ENCODE data around the gene VSIG10.

The VSIG10 gene

DNA sequence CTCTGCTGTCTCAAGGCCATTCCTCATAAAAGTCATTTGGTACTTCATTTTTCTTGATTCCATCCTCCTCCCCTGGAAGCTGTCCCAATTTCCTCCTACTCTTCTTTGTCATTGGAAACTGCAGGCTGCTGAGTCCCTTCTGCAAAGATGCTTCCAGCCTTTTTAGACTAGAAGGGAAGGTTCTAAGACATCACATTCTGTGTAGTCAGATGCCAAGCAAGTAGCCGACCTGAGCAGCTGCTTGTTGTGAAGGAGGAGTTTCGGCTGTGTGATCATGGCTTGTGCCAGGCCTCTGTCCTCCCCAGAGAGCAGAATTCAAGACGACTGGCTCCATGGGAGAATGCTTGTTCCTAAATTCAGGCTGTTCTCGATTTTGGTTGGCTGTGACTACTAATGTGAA, 78.6 kb downstream of the VSIG10 start:
- TF ChIP-seq, protein P1, sequence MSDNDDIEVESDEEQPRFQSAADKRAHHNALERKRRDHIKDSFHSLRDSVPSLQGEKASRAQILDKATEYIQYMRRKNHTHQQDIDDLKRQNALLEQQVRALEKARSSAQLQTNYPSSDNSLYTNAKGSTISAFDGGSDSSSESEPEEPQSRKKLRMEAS (IDR thresholded peaks at IDR 0.05), result no peak
- TF ChIP-seq EGR1 (IDR thresholded peaks at IDR 0.05), result no peak
- no peak for TF ChIP-seq TEAD4 (IDR thresholded peaks at IDR 0.05)
- no peak for TF ChIP-seq FOXM1 (IDR thresholded peaks at IDR 0.05; ENCODE audit: borderline replicate concordance, low read depth)
- TF ChIP-seq, protein P2, sequence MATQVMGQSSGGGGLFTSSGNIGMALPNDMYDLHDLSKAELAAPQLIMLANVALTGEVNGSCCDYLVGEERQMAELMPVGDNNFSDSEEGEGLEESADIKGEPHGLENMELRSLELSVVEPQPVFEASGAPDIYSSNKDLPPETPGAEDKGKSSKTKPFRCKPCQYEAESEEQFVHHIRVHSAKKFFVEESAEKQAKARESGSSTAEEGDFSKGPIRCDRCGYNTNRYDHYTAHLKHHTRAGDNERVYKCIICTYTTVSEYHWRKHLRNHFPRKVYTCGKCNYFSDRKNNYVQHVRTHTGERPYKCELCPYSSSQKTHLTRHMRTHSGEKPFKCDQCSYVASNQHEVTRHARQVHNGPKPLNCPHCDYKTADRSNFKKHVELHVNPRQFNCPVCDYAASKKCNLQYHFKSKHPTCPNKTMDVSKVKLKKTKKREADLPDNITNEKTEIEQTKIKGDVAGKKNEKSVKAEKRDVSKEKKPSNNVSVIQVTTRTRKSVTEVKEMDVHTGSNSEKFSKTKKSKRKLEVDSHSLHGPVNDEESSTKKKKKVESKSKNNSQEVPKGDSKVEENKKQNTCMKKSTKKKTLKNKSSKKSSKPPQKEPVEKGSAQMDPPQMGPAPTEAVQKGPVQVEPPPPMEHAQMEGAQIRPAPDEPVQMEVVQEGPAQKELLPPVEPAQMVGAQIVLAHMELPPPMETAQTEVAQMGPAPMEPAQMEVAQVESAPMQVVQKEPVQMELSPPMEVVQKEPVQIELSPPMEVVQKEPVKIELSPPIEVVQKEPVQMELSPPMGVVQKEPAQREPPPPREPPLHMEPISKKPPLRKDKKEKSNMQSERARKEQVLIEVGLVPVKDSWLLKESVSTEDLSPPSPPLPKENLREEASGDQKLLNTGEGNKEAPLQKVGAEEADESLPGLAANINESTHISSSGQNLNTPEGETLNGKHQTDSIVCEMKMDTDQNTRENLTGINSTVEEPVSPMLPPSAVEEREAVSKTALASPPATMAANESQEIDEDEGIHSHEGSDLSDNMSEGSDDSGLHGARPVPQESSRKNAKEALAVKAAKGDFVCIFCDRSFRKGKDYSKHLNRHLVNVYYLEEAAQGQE (IDR thresholded peaks at IDR 0.05; ENCODE audit: low read depth), result no peak
- TF ChIP-seq NFIC (IDR thresholded peaks at IDR 0.05), result no peak

DNA sequence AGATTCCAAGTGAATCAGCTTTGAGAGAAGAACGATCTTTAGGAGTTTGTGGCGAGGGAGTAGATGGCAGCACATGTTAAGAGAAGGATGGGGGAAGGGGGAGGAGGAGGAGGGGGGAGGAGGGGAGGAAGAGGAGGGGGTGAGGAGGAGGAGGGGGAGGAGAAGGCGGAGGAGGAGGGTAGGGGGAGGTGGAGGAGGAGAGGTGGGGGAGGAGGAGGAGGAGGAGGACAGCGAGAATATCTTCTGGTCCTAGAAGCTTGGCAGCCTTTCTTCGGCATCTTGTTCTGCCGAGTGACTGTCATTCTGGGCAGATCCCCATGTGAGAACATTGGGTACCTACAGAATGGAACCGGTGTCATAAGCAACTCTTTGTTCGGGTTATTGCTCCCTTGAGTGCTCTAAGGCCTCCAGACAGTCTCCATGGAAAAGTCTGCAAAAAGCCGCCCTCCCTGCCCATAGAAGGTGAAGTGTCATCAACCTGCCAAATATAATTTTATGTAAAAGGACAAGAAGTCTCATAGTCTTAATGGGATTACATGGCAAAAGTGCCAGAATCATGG, 80.4 kb downstream of the VSIG10 start:
- TF ChIP-seq, protein P3, sequence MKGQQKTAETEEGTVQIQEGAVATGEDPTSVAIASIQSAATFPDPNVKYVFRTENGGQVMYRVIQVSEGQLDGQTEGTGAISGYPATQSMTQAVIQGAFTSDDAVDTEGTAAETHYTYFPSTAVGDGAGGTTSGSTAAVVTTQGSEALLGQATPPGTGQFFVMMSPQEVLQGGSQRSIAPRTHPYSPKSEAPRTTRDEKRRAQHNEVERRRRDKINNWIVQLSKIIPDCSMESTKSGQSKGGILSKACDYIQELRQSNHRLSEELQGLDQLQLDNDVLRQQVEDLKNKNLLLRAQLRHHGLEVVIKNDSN (IDR thresholded peaks at IDR 0.05), result no peak
- no peak for TF ChIP-seq TEAD4 (IDR thresholded peaks at IDR 0.05)
- TF ChIP-seq FOXM1 (IDR thresholded peaks at IDR 0.05; ENCODE audit: borderline replicate concordance, low read depth), result no peak
- TF ChIP-seq YY1 (IDR thresholded peaks at IDR 0.05; ENCODE audit: low read depth), result no peak
- no peak for TF ChIP-seq ZBTB7A (IDR thresholded peaks at IDR 0.05; ENCODE audit: low read depth)
- TF ChIP-seq TCF12 (IDR thresholded peaks at IDR 0.05; ENCODE audit: low read depth), result no peak
- no peak for TF ChIP-seq NFIC (IDR thresholded peaks at IDR 0.05)

DNA sequence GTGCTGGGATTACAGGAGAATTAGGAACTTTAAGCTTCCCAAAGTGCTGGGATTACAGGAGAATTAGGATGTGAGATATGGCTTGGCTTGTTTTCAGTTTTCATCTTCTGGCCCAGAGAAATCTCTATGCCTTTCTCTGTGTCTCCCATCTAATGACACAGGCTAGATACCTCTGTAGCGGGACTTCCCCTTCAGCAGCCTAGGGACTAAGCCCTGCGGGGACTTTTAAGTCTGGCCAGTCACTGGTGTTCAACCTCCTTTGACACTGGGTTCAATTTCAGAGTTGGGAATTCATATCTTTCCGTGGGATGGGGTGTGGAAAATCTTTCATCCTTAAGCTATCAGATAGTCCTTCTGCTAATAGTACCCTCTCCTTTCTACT, 81.1 kb downstream of the VSIG10 start:
- TF ChIP-seq, protein P2 (IDR thresholded peaks at IDR 0.05; ENCODE audit: low read depth), result no peak
- TF ChIP-seq TCF12 (IDR thresholded peaks at IDR 0.05; ENCODE audit: low read depth) (no peak), ZBTB7A (IDR thresholded peaks at IDR 0.05; ENCODE audit: low read depth) (no peak), CEBPB (IDR thresholded peaks at IDR 0.05) (no peak), YY1 (IDR thresholded peaks at IDR 0.05; ENCODE audit: low read depth) (no peak), TAF1 (IDR thresholded peaks at IDR 0.05; ENCODE audit: low read depth) (no peak), FOXM1 (IDR thresholded peaks at IDR 0.05; ENCODE audit: borderline replicate concordance, low read depth) (no peak), TEAD4 (IDR thresholded peaks at IDR 0.05) (no peak)

DNA sequence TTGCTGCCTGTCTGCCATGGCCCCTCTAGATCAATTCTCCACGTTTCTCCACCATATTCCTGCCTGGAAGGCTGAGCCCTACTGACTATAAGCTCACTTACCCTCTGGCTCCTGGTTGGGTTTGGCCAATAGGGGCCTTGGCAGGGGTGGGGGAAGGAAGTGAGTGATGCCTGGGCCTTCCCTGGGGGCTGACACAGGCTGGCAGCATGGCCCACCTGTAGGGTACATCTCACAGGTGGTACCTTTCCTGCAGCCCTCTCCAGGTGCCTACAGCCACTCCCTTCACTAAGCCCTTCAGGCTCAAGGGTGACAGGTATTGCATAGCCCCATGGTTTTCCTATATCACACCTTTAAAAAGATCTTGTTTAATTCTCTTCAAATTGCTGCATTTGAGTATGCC, 83.8 kb downstream of the VSIG10 start:
- TF ChIP-seq, protein P3 (IDR thresholded peaks at IDR 0.05), result no peak
- TF ChIP-seq YY1 (IDR thresholded peaks at IDR 0.05; ENCODE audit: low read depth), result no peak
- TF ChIP-seq, protein P2 (IDR thresholded peaks at IDR 0.05; ENCODE audit: low read depth), result no peak
- no peak for TF ChIP-seq EP300 (IDR thresholded peaks at IDR 0.05; ENCODE audit: borderline replicate concordance)
- no peak for TF ChIP-seq TAF1 (IDR thresholded peaks at IDR 0.05; ENCODE audit: low read depth)
- TF ChIP-seq, protein P1 (IDR thresholded peaks at IDR 0.05), result no peak
- no peak for TF ChIP-seq TEAD4 (IDR thresholded peaks at IDR 0.05)
- no peak for TF ChIP-seq ZBTB7A (IDR thresholded peaks at IDR 0.05; ENCODE audit: low read depth)

DNA sequence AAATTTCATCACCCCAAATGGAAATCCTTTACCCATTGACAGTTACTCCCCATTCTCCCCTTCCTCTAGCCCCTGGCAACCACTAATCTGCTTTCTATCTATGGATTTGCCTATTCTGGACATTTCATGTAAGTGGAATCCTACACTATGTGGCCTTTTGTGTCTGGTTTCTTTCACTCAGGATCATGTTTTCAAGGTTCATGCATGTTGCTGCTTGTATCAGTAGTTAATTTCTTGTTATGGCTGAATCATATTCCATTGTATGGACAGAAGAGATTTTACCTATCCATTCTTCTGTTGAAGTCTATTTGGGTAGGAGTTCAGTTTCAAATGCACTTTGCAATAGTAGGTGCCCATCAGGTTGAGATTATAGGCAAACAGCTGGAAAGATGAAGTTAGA, 85.9 kb downstream of the VSIG10 start:
- TF ChIP-seq, protein P3 (IDR thresholded peaks at IDR 0.05), result no peak
- no peak for TF ChIP-seq EGR1 (IDR thresholded peaks at IDR 0.05)
- no peak for TF ChIP-seq ZBTB7A (IDR thresholded peaks at IDR 0.05; ENCODE audit: low read depth)
- no peak for TF ChIP-seq CREB1 (IDR thresholded peaks at IDR 0.05; ENCODE audit: low read depth)
- TF ChIP-seq, protein P1 (IDR thresholded peaks at IDR 0.05), result no peak
- TF ChIP-seq EP300 (IDR thresholded peaks at IDR 0.05; ENCODE audit: borderline replicate concordance), result no peak
- TF ChIP-seq, protein P2 (IDR thresholded peaks at IDR 0.05; ENCODE audit: low read depth), result no peak
- no peak for TF ChIP-seq TAF1 (IDR thresholded peaks at IDR 0.05; ENCODE audit: low read depth)

Measured in Ishikawa (cell line).